Endothelial cell of umbilical vein (primary cell): ENCODE measurements around the gene NOX5.

Source experiments
- MYC ChIP-seq: IDR thresholded peaks from one replicate; pipeline ENCODE4 v1.6.1; 2011; ENCODE audit warnings: mild to moderate bottlenecking, low read depth, low read length
- POLR2A ChIP-seq: IDR thresholded peaks from 2 replicates; pipeline ENCODE4 v1.6.1; 2012; ENCODE audit warnings: low read depth, mild to moderate bottlenecking, control low read depth, low read length
- POLR2AphosphoS5 ChIP-seq: IDR thresholded peaks from 2 replicates; pipeline ENCODE4 v1.6.1; 2012; ENCODE audit warnings: low read depth, mild to moderate bottlenecking, control low read depth, low read length, moderate library complexity; ENCODE audit not compliant: insufficient read depth
- TF ChIP-seq, protein P1 (sequence below): IDR thresholded peaks from 2 replicates; pipeline ENCODE4 v1.6.1; 2011; ENCODE audit not compliant: insufficient read depth, insufficient read length
- TF ChIP-seq, protein P2 (sequence below), 2 donors: IDR thresholded peaks; 1 replicate in 1 of 2; 2 replicates in 1 of 2; pipeline ENCODE4 v1.5.1; 2011; ENCODE audit warnings: low read length in 2 of 2, mild to moderate bottlenecking in 2 of 2, moderate library complexity in 2 of 2, control low read depth in 1 of 2, inconsistent platforms in 1 of 2, low read depth in 1 of 2; ENCODE audit not compliant: insufficient read depth in 1 of 2; ENCODE audit errors: extremely low read depth in 1 of 2

DNA sequence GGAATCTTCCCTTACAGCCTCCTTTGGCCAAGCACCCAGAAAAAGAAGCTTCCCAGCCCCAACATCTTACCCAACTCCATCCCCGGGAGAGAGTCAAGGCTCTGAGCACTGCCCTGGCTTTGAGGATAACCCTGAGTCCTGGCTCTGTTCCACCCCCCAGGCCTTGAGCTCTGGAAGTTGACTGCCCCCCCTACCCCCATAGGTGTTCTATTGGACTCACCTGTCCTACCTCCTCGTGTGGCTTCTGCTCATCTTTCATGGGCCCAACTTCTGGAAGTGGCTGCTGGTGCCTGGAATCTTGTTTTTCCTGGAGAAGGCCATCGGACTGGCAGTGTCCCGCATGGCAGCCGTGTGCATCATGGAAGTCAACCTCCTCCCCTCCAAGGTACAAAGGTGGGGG lies 22.3 kb downstream of the NOX5 start:
- no peak for TF ChIP-seq POLR2A
- TF ChIP-seq, protein P1, sequence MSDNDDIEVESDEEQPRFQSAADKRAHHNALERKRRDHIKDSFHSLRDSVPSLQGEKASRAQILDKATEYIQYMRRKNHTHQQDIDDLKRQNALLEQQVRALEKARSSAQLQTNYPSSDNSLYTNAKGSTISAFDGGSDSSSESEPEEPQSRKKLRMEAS = no peak
- TF ChIP-seq POLR2AphosphoS5 = no peak
- no peak for TF ChIP-seq MYC
- TF ChIP-seq, protein P2, sequence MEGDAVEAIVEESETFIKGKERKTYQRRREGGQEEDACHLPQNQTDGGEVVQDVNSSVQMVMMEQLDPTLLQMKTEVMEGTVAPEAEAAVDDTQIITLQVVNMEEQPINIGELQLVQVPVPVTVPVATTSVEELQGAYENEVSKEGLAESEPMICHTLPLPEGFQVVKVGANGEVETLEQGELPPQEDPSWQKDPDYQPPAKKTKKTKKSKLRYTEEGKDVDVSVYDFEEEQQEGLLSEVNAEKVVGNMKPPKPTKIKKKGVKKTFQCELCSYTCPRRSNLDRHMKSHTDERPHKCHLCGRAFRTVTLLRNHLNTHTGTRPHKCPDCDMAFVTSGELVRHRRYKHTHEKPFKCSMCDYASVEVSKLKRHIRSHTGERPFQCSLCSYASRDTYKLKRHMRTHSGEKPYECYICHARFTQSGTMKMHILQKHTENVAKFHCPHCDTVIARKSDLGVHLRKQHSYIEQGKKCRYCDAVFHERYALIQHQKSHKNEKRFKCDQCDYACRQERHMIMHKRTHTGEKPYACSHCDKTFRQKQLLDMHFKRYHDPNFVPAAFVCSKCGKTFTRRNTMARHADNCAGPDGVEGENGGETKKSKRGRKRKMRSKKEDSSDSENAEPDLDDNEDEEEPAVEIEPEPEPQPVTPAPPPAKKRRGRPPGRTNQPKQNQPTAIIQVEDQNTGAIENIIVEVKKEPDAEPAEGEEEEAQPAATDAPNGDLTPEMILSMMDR (IDR thresholded peaks at IDR 0.05; ENCODE audit: extremely low read depth in 1 of 2, insufficient read depth in 1 of 2, low read depth in 1 of 2, low read length in 2 of 2) = no peak
